K562 (cell line): ENCODE results near the gene CSPG5. TPM values are rescaled to one million over a fixed set of nuclear protein-coding genes. Genes with fewer than 3 reads are reported as not detected.

Experiments used
- ADNP ChIP-seq: fragments of 200-800 bp; sonication (Bioruptor generic); IDR thresholded peaks from 2 replicates; pipeline ENCODE4 v1.6.1; 2016; ENCODE audit warnings: missing genetic modification characterization, missing compliant biosample characterization
- CCNT2 ChIP-seq: IDR thresholded peaks from 2 replicates; pipeline ENCODE4 v1.6.1; 2011; ENCODE audit warnings: borderline replicate concordance, low read depth, mild to moderate bottlenecking, moderate library complexity, mixed read lengths, low read length; ENCODE audit not compliant: insufficient read length; ENCODE audit errors: extremely low read depth
- CHD2 ChIP-seq: IDR thresholded peaks from 2 replicates; pipeline ENCODE4 v1.6.1; 2011; ENCODE audit warnings: low read depth, low read length
- ESRRA ChIP-seq: fragments of 450-650 bp; IDR thresholded peaks from 2 replicates; pipeline ENCODE4 v1.6.1; 2014; ENCODE audit warnings: low read depth, mild to moderate bottlenecking, moderate library complexity, borderline replicate concordance
- MTF1 ChIP-seq: fragments of 250-450 bp; sonication (Bioruptor Pico); IDR thresholded peaks from 2 replicates; pipeline ENCODE4 v1.9.0; 2021; ENCODE audit warnings: moderate library complexity, mild to moderate bottlenecking, inconsistent platforms, borderline replicate concordance
- RAD51 ChIP-seq: fragments of 450-650 bp; IDR thresholded peaks from 2 replicates; pipeline ENCODE4 v1.7.1; 2016; ENCODE audit warnings: low read depth, mild to moderate bottlenecking, borderline replicate concordance
- SETDB1 ChIP-seq: IDR thresholded peaks from one replicate; pipeline ENCODE4 v1.6.1; 2012; ENCODE audit warnings: low read length, control low read depth, inconsistent platforms
- TBP ChIP-seq: optimal IDR thresholded peaks from 2 replicates; pipeline ENCODE3; 2011; ENCODE audit warnings: low read depth, low read length, improper control_type of control experiment
- ZNF347 ChIP-seq: fragments of 450-650 bp; formaldehyde crosslinking; IDR thresholded peaks from 2 replicates; pipeline ENCODE4 v1.4.0; 2020; ENCODE audit warnings: low read depth, mild to moderate bottlenecking, moderate library complexity
- ZNF584 ChIP-seq: fragments of 200-800 bp; sonication (Bioruptor generic); IDR thresholded peaks from 2 replicates; pipeline ENCODE4 v1.6.1; 2016; ENCODE audit warnings: low read depth, mild to moderate bottlenecking, missing genetic modification characterization, missing compliant biosample characterization
- ZNF589 ChIP-seq: fragments of 200-800 bp; sonication (Bioruptor generic); IDR thresholded peaks from 2 replicates; pipeline ENCODE4 v1.6.1; 2016; ENCODE audit warnings: low read depth, missing genetic modification characterization, missing compliant biosample characterization
- polyA plus RNA-seq, 8 experiments: library from polyadenylated mRNA; depleted of rRNA in 4 of 8; stranded (reverse) in 5 of 8; unstranded in 3 of 8; fragments of >200 nt; fragmentation: Nextera tagmentation in 2 of 8; fragmentation: Illumina TruSeq in 1 of 8; extraction: Ambion mirVana in 2 of 8; extraction: Trizol in 1 of 8; gene quantifications; 2 replicates each; pipeline versions ENCODE4 v1.2.1 to v1.2.3, GENCODE V29; 2011 to 2014; ENCODE audit warnings: inconsistent platforms in 1 of 8, missing spikeins in 1 of 8
- total RNA-seq, 7 experiments: library from RNA; depleted of rRNA in 6 of 7; stranded (reverse); fragments of >200 nt in 6 of 7; fragmentation: Illumina TruSeq in 2 of 7; extraction: Trizol in 2 of 7; gene quantifications; 2 replicates each; pipeline versions ENCODE4 v1.2.1 to v1.2.3, GENCODE V29; 2011 to 2021; ENCODE audit warnings: low replicate concordance in 1 of 7
- TF ChIP-seq, protein P1 (sequence below): fragments of 250-450 bp; sonication (Bioruptor Pico); IDR thresholded peaks from 2 replicates; pipeline ENCODE4 v1.4.0; 2020; ENCODE audit warnings: borderline replicate concordance
- TF ChIP-seq, protein P2 (sequence below): sonication (generic); formaldehyde crosslinking; IDR thresholded peaks from 2 replicates; pipeline ENCODE4 v1.8.0; 2022; ENCODE audit warnings: missing genetic modification reagents, mild to moderate bottlenecking, borderline replicate concordance
- TF ChIP-seq, protein P3 (sequence below): IDR thresholded peaks from 2 replicates; pipeline ENCODE4 v1.6.1; 2011; ENCODE audit warnings: borderline replicate concordance, low read depth, mild to moderate bottlenecking, moderate library complexity, low read length; ENCODE audit not compliant: insufficient read depth, poor library complexity, severe bottlenecking
- TF ChIP-seq, protein P4 (sequence below): fragments of 250-450 bp; sonication (Bioruptor Pico); IDR thresholded peaks from 2 replicates; pipeline ENCODE4 v1.5.1; 2021; ENCODE audit warnings: mild to moderate bottlenecking
- TF ChIP-seq, protein P5 (sequence below): fragments of 150-350 bp; IDR thresholded peaks from 2 replicates; pipeline ENCODE4 v1.6.1; 2014; ENCODE audit warnings: low read depth, mild to moderate bottlenecking, low read length, borderline replicate concordance
- TF ChIP-seq, protein P6 (sequence below): fragments of 450-650 bp; IDR thresholded peaks from 2 replicates; pipeline ENCODE4 v1.6.1; 2016

Gene CSPG5
- total and polyA plus RNA-seq, 9 of the 15 experiments (the other 6 are each of a cell fraction or from before 2014, with no cell fraction given): 0.06 to 3.3 (median 2.4) TPM

DNA sequence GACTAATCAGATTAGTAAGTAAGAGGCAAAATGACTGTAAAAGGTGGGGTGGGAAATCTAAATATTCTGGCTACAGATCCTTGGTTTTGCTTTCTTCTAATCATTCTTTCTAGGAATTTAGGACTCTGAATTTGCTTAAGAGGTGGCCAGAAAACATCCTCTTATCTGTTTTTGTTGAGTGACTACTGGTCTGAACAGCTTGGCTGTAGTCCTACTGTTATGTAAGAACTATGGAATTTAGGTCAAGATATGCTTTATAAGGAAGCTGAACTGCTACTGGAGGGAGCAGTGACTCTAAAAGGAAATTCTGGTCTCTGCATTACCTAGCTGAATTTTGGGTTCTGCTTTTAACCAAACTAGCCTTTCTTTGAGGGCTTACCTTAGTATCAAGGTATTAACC, 33.5 kb upstream of the CSPG5 start (continued):
- TF ChIP-seq, protein P1, sequence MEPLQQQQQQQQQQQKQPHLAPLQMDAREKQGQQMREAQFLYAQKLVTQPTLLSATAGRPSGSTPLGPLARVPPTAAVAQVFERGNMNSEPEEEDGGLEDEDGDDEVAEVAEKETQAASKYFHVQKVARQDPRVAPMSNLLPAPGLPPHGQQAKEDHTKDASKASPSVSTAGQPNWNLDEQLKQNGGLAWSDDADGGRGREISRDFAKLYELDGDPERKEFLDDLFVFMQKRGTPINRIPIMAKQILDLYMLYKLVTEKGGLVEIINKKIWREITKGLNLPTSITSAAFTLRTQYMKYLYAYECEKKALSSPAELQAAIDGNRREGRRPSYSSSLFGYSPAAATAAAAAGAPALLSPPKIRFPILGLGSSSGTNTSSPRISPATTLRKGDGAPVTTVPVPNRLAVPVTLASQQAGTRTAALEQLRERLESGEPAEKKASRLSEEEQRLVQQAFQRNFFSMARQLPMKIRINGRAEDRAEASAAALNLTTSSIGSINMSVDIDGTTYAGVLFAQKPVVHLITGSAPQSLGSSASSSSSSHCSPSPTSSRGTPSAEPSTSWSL (CRISPR knock-in tag): no peak
- TF ChIP-seq TBP (no peak), ZNF347 (CRISPR knock-in tag) (no peak), ZNF589 (no peak), CCNT2 (no peak), ESRRA (no peak), CHD2 (no peak), ZNF584 (CRISPR knock-in tag) (no peak), RAD51 (no peak), SETDB1 (no peak), ADNP (no peak), MTF1 (CRISPR knock-in tag) (no peak)
- TF ChIP-seq, protein P2, sequence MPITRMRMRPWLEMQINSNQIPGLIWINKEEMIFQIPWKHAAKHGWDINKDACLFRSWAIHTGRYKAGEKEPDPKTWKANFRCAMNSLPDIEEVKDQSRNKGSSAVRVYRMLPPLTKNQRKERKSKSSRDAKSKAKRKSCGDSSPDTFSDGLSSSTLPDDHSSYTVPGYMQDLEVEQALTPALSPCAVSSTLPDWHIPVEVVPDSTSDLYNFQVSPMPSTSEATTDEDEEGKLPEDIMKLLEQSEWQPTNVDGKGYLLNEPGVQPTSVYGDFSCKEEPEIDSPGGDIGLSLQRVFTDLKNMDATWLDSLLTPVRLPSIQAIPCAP (CRISPR knock-in tag): no peak
- TF ChIP-seq, protein P3, sequence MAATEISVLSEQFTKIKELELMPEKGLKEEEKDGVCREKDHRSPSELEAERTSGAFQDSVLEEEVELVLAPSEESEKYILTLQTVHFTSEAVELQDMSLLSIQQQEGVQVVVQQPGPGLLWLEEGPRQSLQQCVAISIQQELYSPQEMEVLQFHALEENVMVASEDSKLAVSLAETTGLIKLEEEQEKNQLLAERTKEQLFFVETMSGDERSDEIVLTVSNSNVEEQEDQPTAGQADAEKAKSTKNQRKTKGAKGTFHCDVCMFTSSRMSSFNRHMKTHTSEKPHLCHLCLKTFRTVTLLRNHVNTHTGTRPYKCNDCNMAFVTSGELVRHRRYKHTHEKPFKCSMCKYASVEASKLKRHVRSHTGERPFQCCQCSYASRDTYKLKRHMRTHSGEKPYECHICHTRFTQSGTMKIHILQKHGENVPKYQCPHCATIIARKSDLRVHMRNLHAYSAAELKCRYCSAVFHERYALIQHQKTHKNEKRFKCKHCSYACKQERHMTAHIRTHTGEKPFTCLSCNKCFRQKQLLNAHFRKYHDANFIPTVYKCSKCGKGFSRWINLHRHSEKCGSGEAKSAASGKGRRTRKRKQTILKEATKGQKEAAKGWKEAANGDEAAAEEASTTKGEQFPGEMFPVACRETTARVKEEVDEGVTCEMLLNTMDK: no peak
- TF ChIP-seq, protein P4, sequence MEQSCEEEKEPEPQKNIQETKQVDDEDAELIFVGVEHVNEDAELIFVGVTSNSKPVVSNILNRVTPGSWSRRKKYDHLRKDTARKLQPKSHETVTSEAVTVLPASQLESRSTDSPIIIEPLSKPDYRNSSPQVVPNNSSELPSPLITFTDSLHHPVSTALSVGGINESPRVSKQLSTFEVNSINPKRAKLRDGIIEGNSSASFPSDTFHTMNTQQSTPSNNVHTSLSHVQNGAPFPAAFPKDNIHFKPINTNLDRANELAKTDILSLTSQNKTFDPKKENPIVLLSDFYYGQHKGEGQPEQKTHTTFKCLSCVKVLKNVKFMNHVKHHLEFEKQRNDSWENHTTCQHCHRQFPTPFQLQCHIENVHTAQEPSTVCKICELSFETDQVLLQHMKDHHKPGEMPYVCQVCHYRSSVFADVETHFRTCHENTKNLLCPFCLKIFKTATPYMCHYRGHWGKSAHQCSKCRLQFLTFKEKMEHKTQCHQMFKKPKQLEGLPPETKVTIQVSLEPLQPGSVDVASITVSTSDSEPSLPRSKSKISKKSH: no peak
- TF ChIP-seq, protein P5, sequence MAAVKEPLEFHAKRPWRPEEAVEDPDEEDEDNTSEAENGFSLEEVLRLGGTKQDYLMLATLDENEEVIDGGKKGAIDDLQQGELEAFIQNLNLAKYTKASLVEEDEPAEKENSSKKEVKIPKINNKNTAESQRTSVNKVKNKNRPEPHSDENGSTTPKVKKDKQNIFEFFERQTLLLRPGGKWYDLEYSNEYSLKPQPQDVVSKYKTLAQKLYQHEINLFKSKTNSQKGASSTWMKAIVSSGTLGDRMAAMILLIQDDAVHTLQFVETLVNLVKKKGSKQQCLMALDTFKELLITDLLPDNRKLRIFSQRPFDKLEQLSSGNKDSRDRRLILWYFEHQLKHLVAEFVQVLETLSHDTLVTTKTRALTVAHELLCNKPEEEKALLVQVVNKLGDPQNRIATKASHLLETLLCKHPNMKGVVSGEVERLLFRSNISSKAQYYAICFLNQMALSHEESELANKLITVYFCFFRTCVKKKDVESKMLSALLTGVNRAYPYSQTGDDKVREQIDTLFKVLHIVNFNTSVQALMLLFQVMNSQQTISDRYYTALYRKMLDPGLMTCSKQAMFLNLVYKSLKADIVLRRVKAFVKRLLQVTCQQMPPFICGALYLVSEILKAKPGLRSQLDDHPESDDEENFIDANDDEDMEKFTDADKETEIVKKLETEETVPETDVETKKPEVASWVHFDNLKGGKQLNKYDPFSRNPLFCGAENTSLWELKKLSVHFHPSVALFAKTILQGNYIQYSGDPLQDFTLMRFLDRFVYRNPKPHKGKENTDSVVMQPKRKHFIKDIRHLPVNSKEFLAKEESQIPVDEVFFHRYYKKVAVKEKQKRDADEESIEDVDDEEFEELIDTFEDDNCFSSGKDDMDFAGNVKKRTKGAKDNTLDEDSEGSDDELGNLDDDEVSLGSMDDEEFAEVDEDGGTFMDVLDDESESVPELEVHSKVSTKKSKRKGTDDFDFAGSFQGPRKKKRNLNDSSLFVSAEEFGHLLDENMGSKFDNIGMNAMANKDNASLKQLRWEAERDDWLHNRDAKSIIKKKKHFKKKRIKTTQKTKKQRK: no peak
- TF ChIP-seq, protein P6, sequence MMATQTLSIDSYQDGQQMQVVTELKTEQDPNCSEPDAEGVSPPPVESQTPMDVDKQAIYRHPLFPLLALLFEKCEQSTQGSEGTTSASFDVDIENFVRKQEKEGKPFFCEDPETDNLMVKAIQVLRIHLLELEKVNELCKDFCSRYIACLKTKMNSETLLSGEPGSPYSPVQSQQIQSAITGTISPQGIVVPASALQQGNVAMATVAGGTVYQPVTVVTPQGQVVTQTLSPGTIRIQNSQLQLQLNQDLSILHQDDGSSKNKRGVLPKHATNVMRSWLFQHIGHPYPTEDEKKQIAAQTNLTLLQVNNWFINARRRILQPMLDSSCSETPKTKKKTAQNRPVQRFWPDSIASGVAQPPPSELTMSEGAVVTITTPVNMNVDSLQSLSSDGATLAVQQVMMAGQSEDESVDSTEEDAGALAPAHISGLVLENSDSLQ: peak; percentile 34; the same call in 1 of the 2 replicates
